Measurements from ENCODE around the gene B3GAT3. TPM values are rescaled to one million over a fixed set of nuclear protein-coding genes. Genes with fewer than 3 reads are reported as not detected.

B3GAT3 gene
- total and polyA plus RNA-seq, 3 donors from 2014 or later, result 36.6 to 69.2 (median 66.4) TPM

- Histone ChIP-seq H3K27ac (peak within 1 kb of the TSS; percentile 96 to 98), H3K9me3 (no peaks in the 10 kb centered on the region), H3K4me1 (peaks cover 30% of the 10 kb centered on the region), H3K36me3 (ENCODE audit: low read depth, missing control alignments) (no peaks in the 10 kb centered on the region), H3K27me3 (no peaks in the 10 kb centered on the region), H3K4me3 (peak within 1 kb of the TSS; percentile 95 to 99)
- intact Hi-C loops (cut with DNase I; ENCODE audit: low total_unique reads), result no loop called here
- peak; percentile 97 for DNase-seq
- 0% methylated on average over 9 to 66 of the region's 83 CpGs for WGBS, 2 donors
- TF ChIP-seq CTCF (IDR thresholded peaks at IDR 0.05) (no peak), POLR2A (IDR thresholded peaks at IDR 0.05) (peak; percentile 17)
Measured at GRCh38 chr11:62601372-62602140, 20.2 kb downstream of the B3GAT3 start, which contains the start of gene MTA2. Gene MTA2, minus strand, starts transcription at chr11:62601865. Its CDS starts 415 bp downstream, at chr11:62601450.

DNA sequence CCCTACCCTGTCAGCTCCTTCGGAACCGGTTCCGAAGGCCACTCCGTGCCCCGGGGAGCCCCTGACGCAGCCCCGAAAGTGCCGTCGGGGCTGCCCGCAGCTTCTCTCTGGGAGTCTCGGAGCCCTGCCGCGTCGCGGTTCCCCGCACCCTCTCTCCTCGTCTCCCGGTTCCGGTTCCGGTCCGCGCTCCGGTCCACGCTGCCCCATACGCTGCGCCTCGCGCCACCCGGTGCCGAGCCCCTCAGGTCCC is 20.7 kb downstream of the B3GAT3 start:
- intact Hi-C loops (cut with DNase I; ENCODE audit: low total_unique reads), result no loop called here
- Histone ChIP-seq H3K27me3 (no peaks in the 10 kb centered on the region), H3K36me3 (ENCODE audit: low read depth, missing control alignments) (no peaks in the 10 kb centered on the region), H3K4me1 (peaks cover 30% of the 10 kb centered on the region), H3K9me3 (no peaks in the 10 kb centered on the region), H3K27ac (peak overlapping the region; percentile 96 to 98), H3K4me3 (peak overlapping the region; percentile 95 to 99)
- no peak for TF ChIP-seq POLR2A (IDR thresholded peaks at IDR 0.05)
- no peak for TF ChIP-seq CTCF (IDR thresholded peaks at IDR 0.05)
- 0 to 1% methylated on average over 6 to 30 of the region's 30 CpGs for WGBS, 2 donors
- no peak for DNase-seq

GRCh38 chr11:62600367-62601121 is 21.2 kb downstream of the B3GAT3 start:
- Histone ChIP-seq H3K9me3 (no peaks in the 10 kb centered on the region), H3K36me3 (ENCODE audit: low read depth, missing control alignments) (no peaks in the 10 kb centered on the region), H3K27ac (peak overlapping the region; percentile 96 to 98), H3K27me3 (no peaks in the 10 kb centered on the region), H3K4me3 (peak overlapping the region; percentile 95 to 99), H3K4me1 (peaks cover 30% of the 10 kb centered on the region)
- no peak for TF ChIP-seq CTCF (IDR thresholded peaks at IDR 0.05)
- TF ChIP-seq POLR2A (IDR thresholded peaks at IDR 0.05), result no peak
- DNase-seq, result peak; percentile 32
- 0 to 1% methylated on average over 21 to 26 of the region's 26 CpGs for WGBS, 2 donors
- intact Hi-C loops (cut with DNase I; ENCODE audit: low total_unique reads), result no loop called here

DNA sequence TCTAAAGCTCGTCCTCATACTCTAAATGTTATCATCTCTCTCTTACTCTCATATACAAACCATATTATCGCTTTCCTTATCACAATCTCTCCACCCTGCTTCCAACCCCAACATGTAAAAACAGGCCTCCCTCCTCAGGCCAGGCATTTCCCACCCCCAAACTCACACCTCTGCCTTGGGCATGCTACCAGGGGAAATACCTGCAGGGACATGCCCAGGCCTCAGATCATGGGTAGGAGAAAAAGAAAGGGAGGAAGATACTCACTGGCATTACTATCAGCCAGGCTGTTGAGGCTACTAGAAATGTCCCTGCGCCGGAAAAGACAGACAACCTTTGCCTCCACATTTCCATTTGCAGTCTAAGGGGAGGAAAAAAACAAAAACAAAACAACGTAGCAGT is 21.9 kb downstream of the B3GAT3 start:
- Histone ChIP-seq H3K27ac (peak overlapping the region; percentile 96 to 98), H3K36me3 (ENCODE audit: low read depth, missing control alignments) (no peaks in the 10 kb centered on the region), H3K4me1 (peaks cover 28% of the 10 kb centered on the region), H3K9me3 (no peaks in the 10 kb centered on the region), H3K27me3 (no peaks in the 10 kb centered on the region), H3K4me3 (peak overlapping the region in 1 of 2 donors; percentile 3)
- no peak for DNase-seq
- TF ChIP-seq POLR2A (IDR thresholded peaks at IDR 0.05) (no peak), CTCF (IDR thresholded peaks at IDR 0.05) (no peak)
- intact Hi-C loops (cut with DNase I; ENCODE audit: low total_unique reads), result no loop called here
- 16 to 23% methylated on average over 5 of the region's 5 CpGs for WGBS, 2 donors
